Hematopoietic multipotent progenitor cell treated with erythropoietin and hydrocortisone succinate and interleukin-3 and kit ligand, for 6 days (in vitro differentiated cells): ENCODE results near the gene MRPS34.
A peak's percentile ranks its signal among the peaks of the same experiment; 100 is the strongest.

ENCODE experiments used
- DNase-seq: peaks from one replicate; pipeline ENCODE4 v3.0.0-alpha.2; 2015

Gene MRPS34

GRCh38 chr16:1772908-1773702 is at the start of gene MRPS34:
MRPS34 (minus strand) TSS chr16:1773134; CDS start chr16:1773119, 15 bp downstream.
- peak; percentile 93 for DNase-seq

GRCh38 chr16:1821861-1822611 is 49.1 kb upstream of the MRPS34 start:
- DNase-seq: no peak

- no peak for DNase-seq
Observed at GRCh38 chr16:1820946-1821290, 48.0 kb upstream of the MRPS34 start.

- peak; percentile 98 for DNase-seq
Observed at GRCh38 chr16:1820096-1820945, 47.4 kb upstream of the MRPS34 start.

GRCh38 chr16:1819611-1820010 is 46.7 kb upstream of the MRPS34 start:
- no peak for DNase-seq

GRCh38 chr16:1818873-1819525 is 46.1 kb upstream of the MRPS34 start:
- no peak for DNase-seq

GRCh38 chr16:1818204-1818872 is 45.4 kb upstream of the MRPS34 start:
- DNase-seq: no peak

- no peak for DNase-seq
Observed at GRCh38 chr16:1817716-1818115, 44.8 kb upstream of the MRPS34 start.

- no peak for DNase-seq
Observed at GRCh38 chr16:1817276-1817589, 44.3 kb upstream of the MRPS34 start.

- DNase-seq: no peak
Observed at GRCh38 chr16:1816396-1817275, 43.7 kb upstream of the MRPS34 start.

- DNase-seq: no peak
Observed at GRCh38 chr16:1815461-1815860, 42.5 kb upstream of the MRPS34 start.

GRCh38 chr16:1812732-1813163 is 39.8 kb upstream of the MRPS34 start:
- DNase-seq: peak; percentile 93

- no peak for DNase-seq
Observed at GRCh38 chr16:1810536-1810935, 37.6 kb upstream of the MRPS34 start.

GRCh38 chr16:1810106-1810505 is 37.2 kb upstream of the MRPS34 start:
- no peak for DNase-seq

GRCh38 chr16:1809281-1809801 is 36.4 kb upstream of the MRPS34 start:
- no peak for DNase-seq

- no peak for DNase-seq
Observed at GRCh38 chr16:1808691-1809090, 35.8 kb upstream of the MRPS34 start.

GRCh38 chr16:1807626-1808025 is 34.7 kb upstream of the MRPS34 start:
- DNase-seq: no peak

GRCh38 chr16:1800701-1801100 is 27.8 kb upstream of the MRPS34 start:
- no peak for DNase-seq

- DNase-seq: peak; percentile 60
Observed at GRCh38 chr16:1799263-1799662, 26.3 kb upstream of the MRPS34 start.

- no peak for DNase-seq
Observed at GRCh38 chr16:1794908-1795666, 22.2 kb upstream of the MRPS34 start.
